ENCODE measurements around the gene EPN2. TPM values are rescaled to one million over a fixed set of nuclear protein-coding genes. Genes with fewer than 3 reads are reported as not detected.

EPN2 gene
- polyA plus RNA-seq, 1 of the 3 experiments (the other 2 are of a cell fraction): 38.9 TPM

- TF ChIP-seq CTCF (IDR thresholded peaks at IDR 0.05) (no peak), GABPA (IDR thresholded peaks at IDR 0.05; ENCODE audit: low read depth) (no peak), REST (IDR thresholded peaks at IDR 0.05; ENCODE audit: low read depth, low read length) (no peak), FOXM1 (IDR thresholded peaks at IDR 0.05; ENCODE audit: low read depth) (no peak), NFIC (IDR thresholded peaks at IDR 0.05; ENCODE audit: borderline replicate concordance) (no peak), RAD21 (IDR thresholded peaks at IDR 0.05; ENCODE audit: low read length) (no peak), FOSL2 (IDR thresholded peaks at IDR 0.05; ENCODE audit: borderline replicate concordance, low read depth) (no peak), RCOR1 (IDR thresholded peaks at IDR 0.05; ENCODE audit: low read length) (no peak)
- TF ChIP-seq, protein P1, sequence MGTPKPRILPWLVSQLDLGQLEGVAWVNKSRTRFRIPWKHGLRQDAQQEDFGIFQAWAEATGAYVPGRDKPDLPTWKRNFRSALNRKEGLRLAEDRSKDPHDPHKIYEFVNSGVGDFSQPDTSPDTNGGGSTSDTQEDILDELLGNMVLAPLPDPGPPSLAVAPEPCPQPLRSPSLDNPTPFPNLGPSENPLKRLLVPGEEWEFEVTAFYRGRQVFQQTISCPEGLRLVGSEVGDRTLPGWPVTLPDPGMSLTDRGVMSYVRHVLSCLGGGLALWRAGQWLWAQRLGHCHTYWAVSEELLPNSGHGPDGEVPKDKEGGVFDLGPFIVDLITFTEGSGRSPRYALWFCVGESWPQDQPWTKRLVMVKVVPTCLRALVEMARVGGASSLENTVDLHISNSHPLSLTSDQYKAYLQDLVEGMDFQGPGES (IDR thresholded peaks at IDR 0.05; ENCODE audit: low read depth, low read length): no peak
Measured at GRCh38 chr17:19328441-19329061, 91.4 kb downstream of the EPN2 start (continued).

DNA sequence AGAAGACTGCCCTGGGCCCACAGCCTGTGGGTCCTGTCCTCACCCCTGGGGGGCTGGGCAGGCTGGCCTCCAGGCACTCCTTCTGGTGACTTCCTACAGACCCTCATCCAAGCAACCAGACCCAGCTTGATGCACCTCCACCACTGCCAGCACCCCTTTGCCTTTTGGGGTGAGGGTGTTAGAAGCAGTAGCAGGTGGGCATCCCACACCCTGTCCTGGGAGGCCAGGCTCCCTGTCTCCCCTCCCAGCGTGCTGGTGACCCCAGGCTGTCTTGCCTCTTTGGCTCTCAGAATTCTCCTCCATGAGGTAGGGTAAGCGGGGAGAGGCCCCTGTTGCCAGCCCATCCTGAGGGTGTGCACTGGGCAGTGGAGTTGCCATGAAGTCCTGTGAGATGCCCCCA is 92.0 kb downstream of the EPN2 start:
- Histone ChIP-seq H3K79me2 (ENCODE audit: insufficient read depth) (no peaks in the 10 kb centered on the region), H3K27me3 (ENCODE audit: insufficient read depth) (no peaks in the 10 kb centered on the region), H3K9ac (no peak overlapping the region), H3K36me3 (replicated peaks in 1 of 2; ENCODE audit: control insufficient read depth in 1 of 2, insufficient read depth in 2 of 2, low read length in 1 of 2) (peaks cover 10 to 19% of the 10 kb centered on the region in 2 experiments), H3K4me3 (ENCODE audit: low read depth in 2 of 2, low read length in 1 of 2) (no peak overlapping the region), H3K9me2 (no peaks in the 10 kb centered on the region), H3K4me2 (no peak overlapping the region), H3K4me1 (ENCODE audit: control insufficient read depth in 1 of 2, insufficient read depth in 2 of 2, low read depth in 1 of 2, low read length in 1 of 2) (peaks cover 5 to 9% of the 10 kb centered on the region in 2 experiments; a peak in 2 of 4 replicates), H3K27ac (ENCODE audit: low read depth in 2 of 2, low read length in 1 of 2) (no peak overlapping the region), H4K20me1 (ENCODE audit: insufficient read depth) (no peaks in the 10 kb centered on the region), H3K9me3 (peaks cover 7% of the 10 kb centered on the region; the same call in 1 of the 2 replicates), H3F3A (replicated peaks; ENCODE audit: insufficient read depth) (peaks cover 14% of the 10 kb centered on the region), H2AFZ (ENCODE audit: low read depth) (no peak overlapping the region)
- TF ChIP-seq MAX (IDR thresholded peaks at IDR 0.05; ENCODE audit: low read depth): no peak
- no peak for TF ChIP-seq RCOR1 (IDR thresholded peaks at IDR 0.05; ENCODE audit: low read length)
- TF ChIP-seq NFIC (IDR thresholded peaks at IDR 0.05; ENCODE audit: borderline replicate concordance): no peak
- TF ChIP-seq, protein P2, sequence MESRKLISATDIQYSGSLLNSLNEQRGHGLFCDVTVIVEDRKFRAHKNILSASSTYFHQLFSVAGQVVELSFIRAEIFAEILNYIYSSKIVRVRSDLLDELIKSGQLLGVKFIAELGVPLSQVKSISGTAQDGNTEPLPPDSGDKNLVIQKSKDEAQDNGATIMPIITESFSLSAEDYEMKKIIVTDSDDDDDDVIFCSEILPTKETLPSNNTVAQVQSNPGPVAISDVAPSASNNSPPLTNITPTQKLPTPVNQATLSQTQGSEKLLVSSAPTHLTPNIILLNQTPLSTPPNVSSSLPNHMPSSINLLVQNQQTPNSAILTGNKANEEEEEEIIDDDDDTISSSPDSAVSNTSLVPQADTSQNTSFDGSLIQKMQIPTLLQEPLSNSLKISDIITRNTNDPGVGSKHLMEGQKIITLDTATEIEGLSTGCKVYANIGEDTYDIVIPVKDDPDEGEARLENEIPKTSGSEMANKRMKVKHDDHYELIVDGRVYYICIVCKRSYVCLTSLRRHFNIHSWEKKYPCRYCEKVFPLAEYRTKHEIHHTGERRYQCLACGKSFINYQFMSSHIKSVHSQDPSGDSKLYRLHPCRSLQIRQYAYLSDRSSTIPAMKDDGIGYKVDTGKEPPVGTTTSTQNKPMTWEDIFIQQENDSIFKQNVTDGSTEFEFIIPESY (IDR thresholded peaks at IDR 0.05; ENCODE audit: borderline replicate concordance, low read depth): no peak
- TF ChIP-seq PBX3 (IDR thresholded peaks at IDR 0.05): no peak
- TF ChIP-seq YY1 (IDR thresholded peaks at IDR 0.05; ENCODE audit: low read depth): no peak
- DNase-seq: no peak
- POLR2A ChIA-PET: no interaction called here
- WGBS (ENCODE audit: low lambda C conversion rate): 94% methylated on average over 2 of the region's 2 CpGs
- CTCF ChIA-PET: interaction anchor here (0.6 kb wide), 1 partner anchor 1483 kb away, joined by 3 read pairs; no protein-coding TSS in a partner anchor

Data from SK-N-SH (cell line).